DOHH2 (cell line): ENCODE data around the gene TTC21B.

Experiments used
- EZH2phosphoT487 ChIP-seq: fragments of 200-600 bp; sonication (generic); IDR thresholded peaks from 2 replicates; pipeline ENCODE4 v1.6.1; 2017; ENCODE audit warnings: borderline replicate concordance, mild to moderate bottlenecking, antibody characterized with exemption, low read length, moderate library complexity, mixed read lengths
- TF ChIP-seq, protein P1 (sequence below): fragments of 200-600 bp; sonication (generic); IDR thresholded peaks from one replicate; pipeline ENCODE4 v1.5.1; 2014; ENCODE audit warnings: antibody characterized with exemption, mild to moderate bottlenecking, low read depth, low read length; ENCODE audit not compliant: poor library complexity, severe bottlenecking

- TF ChIP-seq, protein P1, sequence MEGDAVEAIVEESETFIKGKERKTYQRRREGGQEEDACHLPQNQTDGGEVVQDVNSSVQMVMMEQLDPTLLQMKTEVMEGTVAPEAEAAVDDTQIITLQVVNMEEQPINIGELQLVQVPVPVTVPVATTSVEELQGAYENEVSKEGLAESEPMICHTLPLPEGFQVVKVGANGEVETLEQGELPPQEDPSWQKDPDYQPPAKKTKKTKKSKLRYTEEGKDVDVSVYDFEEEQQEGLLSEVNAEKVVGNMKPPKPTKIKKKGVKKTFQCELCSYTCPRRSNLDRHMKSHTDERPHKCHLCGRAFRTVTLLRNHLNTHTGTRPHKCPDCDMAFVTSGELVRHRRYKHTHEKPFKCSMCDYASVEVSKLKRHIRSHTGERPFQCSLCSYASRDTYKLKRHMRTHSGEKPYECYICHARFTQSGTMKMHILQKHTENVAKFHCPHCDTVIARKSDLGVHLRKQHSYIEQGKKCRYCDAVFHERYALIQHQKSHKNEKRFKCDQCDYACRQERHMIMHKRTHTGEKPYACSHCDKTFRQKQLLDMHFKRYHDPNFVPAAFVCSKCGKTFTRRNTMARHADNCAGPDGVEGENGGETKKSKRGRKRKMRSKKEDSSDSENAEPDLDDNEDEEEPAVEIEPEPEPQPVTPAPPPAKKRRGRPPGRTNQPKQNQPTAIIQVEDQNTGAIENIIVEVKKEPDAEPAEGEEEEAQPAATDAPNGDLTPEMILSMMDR, result no peak
- TF ChIP-seq EZH2phosphoT487, result no peak
Observed at GRCh38 chr2:165876712-165877111, 76.9 kb downstream of the TTC21B start.
